H1 (cell line): ENCODE results near the gene CDK15. TPM values are rescaled to one million over a fixed set of nuclear protein-coding genes. Genes with fewer than 3 reads are reported as not detected.

Experiments used
- CTCF ChIA-PET: fragments of 300-600 bp; sonication (Branson Sonifier 250); formaldehyde crosslinking; loops from one replicate; lab custom pipeline; 2021; ENCODE audit not compliant: partially characterized antibody; lab: Charles Lee
- POLR2A ChIA-PET: fragments of 300-600 bp; sonication (Branson Sonifier 250); formaldehyde crosslinking; loops from one replicate; lab custom pipeline; 2021; ENCODE audit warnings: inconsistent platforms; ENCODE audit not compliant: partially characterized antibody; lab: Charles Lee
- DNase-seq, 2 experiments: peaks; one replicate each; pipeline versions ENCODE4 v3.0.0 to v3.0.0-alpha.2; 2010 to 2022; ENCODE audit warnings: low spot score in 2 of 2, low read depth in 1 of 2, mixed read lengths in 1 of 2
- FAIRE-seq: peaks from 2 replicates; lab custom pipeline; 2011; peaks lifted over from hg19 to GRCh38; lab: Jason Lieb, UNC
- H2AFZ ChIP-seq: 2 replicates; pipeline ENCODE4 v1.8.1; 2012; ENCODE audit warnings: low read length, inconsistent platforms
- H2AK5ac ChIP-seq: 2 replicates; pipeline ENCODE4 v1.6.1; 2013; ENCODE audit warnings: low read depth, low read length
- H2BK120ac ChIP-seq: replicated peaks from 2 replicates; pipeline ENCODE3; 2013; ENCODE audit warnings: low read depth, low read length, inconsistent platforms
- H2BK12ac ChIP-seq: 2 replicates; pipeline ENCODE4 v1.6.1; 2013; ENCODE audit warnings: low read depth, low read length
- H2BK15ac ChIP-seq: 2 replicates; pipeline ENCODE4 v1.6.1; 2013; ENCODE audit warnings: low read length
- H2BK20ac ChIP-seq: 2 replicates; pipeline ENCODE4 v1.6.1; 2013; ENCODE audit warnings: low read length
- H2BK5ac ChIP-seq: 2 replicates; pipeline ENCODE4 v1.6.1; 2013; ENCODE audit warnings: low read depth, low read length
- H3K14ac ChIP-seq: 2 replicates; pipeline ENCODE4 v1.6.1; 2013; ENCODE audit warnings: inconsistent platforms; ENCODE audit not compliant: insufficient read length
- H3K18ac ChIP-seq: 2 replicates; pipeline ENCODE4 v1.6.1; 2013; ENCODE audit warnings: low read length; ENCODE audit errors: extremely low read depth
- H3K23ac ChIP-seq: 2 replicates; pipeline ENCODE4 v1.6.1; 2013; ENCODE audit warnings: inconsistent platforms; ENCODE audit not compliant: insufficient read length
- H3K23me2 ChIP-seq: 2 replicates; pipeline ENCODE4 v1.6.1; 2013; ENCODE audit warnings: low read depth, low read length
- H3K27ac ChIP-seq: 2 replicates; pipeline ENCODE4 v1.6.1; 2011; ENCODE audit warnings: low read depth, low read length, inconsistent platforms
- H3K27me3 ChIP-seq, 4 experiments: replicated peaks in 1 of 4; 1 replicate in 1 of 4; 2 replicates in 3 of 4; pipeline versions ENCODE4 v1.6.1 to v1.8.1; 2011 to 2013; ENCODE audit warnings: low read length in 3 of 4, mild to moderate bottlenecking in 3 of 4, inconsistent platforms in 2 of 4, mixed read lengths in 2 of 4, moderate library complexity in 1 of 4; ENCODE audit not compliant: control insufficient read depth in 3 of 4, insufficient read depth in 3 of 4; ENCODE audit errors: extremely low read depth in 1 of 4
- H3K36me3 ChIP-seq, 4 experiments: 2 replicates each; pipeline versions ENCODE4 v1.6.1 to v1.8.1; 2011 to 2013; ENCODE audit warnings: mild to moderate bottlenecking in 4 of 4, low read length in 3 of 4, moderate library complexity in 2 of 4, control low read depth in 1 of 4, inconsistent platforms in 1 of 4; ENCODE audit not compliant: insufficient read depth in 4 of 4, control insufficient read depth in 2 of 4
- H3K4ac ChIP-seq: replicated peaks from 2 replicates; pipeline ENCODE3; 2013; ENCODE audit warnings: low read length, low read depth, mixed read lengths, inconsistent platforms; ENCODE audit not compliant: insufficient read length
- H3K4me1 ChIP-seq, 4 experiments: replicated peaks in 1 of 4; 1 replicate in 1 of 4; 2 replicates in 3 of 4; pipeline versions ENCODE4 v1.6.1 to v1.8.1; 2011 to 2013; ENCODE audit warnings: low read length in 3 of 4, inconsistent platforms in 2 of 4, mixed read lengths in 1 of 4; ENCODE audit not compliant: insufficient read depth in 4 of 4, control insufficient read depth in 3 of 4
- H3K4me2 ChIP-seq, 2 experiments: 2 replicates each; pipeline versions ENCODE4 v1.6.1 to v1.8.1; 2011 to 2013; ENCODE audit warnings: low read depth in 2 of 2, low read length in 2 of 2, control low read depth in 1 of 2, inconsistent platforms in 1 of 2, mild to moderate bottlenecking in 1 of 2; ENCODE audit not compliant: insufficient read depth in 1 of 2
- H3K4me3 ChIP-seq, 4 experiments: fragments of 200-600, 300-600 bp in 1 of 4; sonication (generic), shearing (Covaris generic), sonication (Bioruptor Twin) in 1 of 4; 2 replicates each; pipeline versions ENCODE4 v1.5.1 to v1.8.1; 2011 to 2016; ENCODE audit warnings: low read length in 4 of 4, low read depth in 3 of 4, control low read depth in 2 of 4, inconsistent platforms in 2 of 4, mild to moderate bottlenecking in 2 of 4, mixed read lengths in 1 of 4, moderate library complexity in 1 of 4; ENCODE audit not compliant: insufficient read depth in 2 of 4; ENCODE audit errors: extremely low read depth in 1 of 4
- H3K56ac ChIP-seq: replicated peaks from 2 replicates; pipeline ENCODE3; 2013; ENCODE audit warnings: low read depth, mild to moderate bottlenecking, mixed read lengths, low read length, inconsistent platforms; ENCODE audit not compliant: insufficient read length
- H3K79me1 ChIP-seq: 2 replicates; pipeline ENCODE4 v1.6.1; 2013; ENCODE audit warnings: low read depth, low read length, control low read depth
- H3K79me2 ChIP-seq, 2 experiments: 2 replicates each; pipeline versions ENCODE4 v1.6.1 to v1.8.1; 2012 to 2013; ENCODE audit warnings: low read length in 2 of 2, mild to moderate bottlenecking in 2 of 2, inconsistent platforms in 1 of 2; ENCODE audit not compliant: insufficient read depth in 2 of 2, control insufficient read depth in 1 of 2
- H3K9ac ChIP-seq, 4 experiments: replicated peaks in 1 of 4; 1 replicate in 1 of 4; 2 replicates in 3 of 4; pipeline versions ENCODE4 v1.6.1 to v1.8.1; 2011 to 2013; ENCODE audit warnings: low read depth in 3 of 4, low read length in 3 of 4, control low read depth in 2 of 4, mild to moderate bottlenecking in 2 of 4, moderate library complexity in 2 of 4, inconsistent platforms in 1 of 4; ENCODE audit errors: extremely low read depth in 1 of 4
- H3K9me3 ChIP-seq, 2 experiments: 2 replicates each; pipeline versions ENCODE4 v1.6.1 to v1.8.1; 2012 to 2013; ENCODE audit warnings: mild to moderate bottlenecking in 2 of 2, moderate library complexity in 2 of 2, control low read depth in 1 of 2, inconsistent platforms in 1 of 2, low read depth in 1 of 2, low read length in 1 of 2, mixed read lengths in 1 of 2; ENCODE audit not compliant: insufficient read depth in 2 of 2
- H4K20me1 ChIP-seq, 2 experiments: replicated peaks in 1 of 2; 2 replicates each; pipeline versions ENCODE3 to v1.8.1; 2011 to 2013; ENCODE audit warnings: inconsistent platforms in 2 of 2, low read length in 2 of 2, mild to moderate bottlenecking in 1 of 2; ENCODE audit not compliant: insufficient read depth in 2 of 2, control insufficient read depth in 1 of 2
- H4K5ac ChIP-seq: 2 replicates; pipeline ENCODE4 v1.6.1; 2013; ENCODE audit warnings: low read length, low read depth, mixed read lengths, inconsistent platforms; ENCODE audit not compliant: insufficient read length
- H4K8ac ChIP-seq: 2 replicates; pipeline ENCODE4 v1.8.0; 2013; ENCODE audit warnings: mild to moderate bottlenecking, moderate library complexity, low read length, inconsistent platforms; ENCODE audit not compliant: insufficient read depth; ENCODE audit errors: extremely low read depth
- H4K91ac ChIP-seq: replicated peaks from 2 replicates; pipeline ENCODE3; 2013; ENCODE audit warnings: low read length, mixed read lengths, inconsistent platforms; ENCODE audit not compliant: insufficient read length
- ATF2 ChIP-seq: IDR thresholded peaks from 2 replicates; pipeline ENCODE4 v1.6.1; 2012; ENCODE audit warnings: low read length, inconsistent platforms
- CEBPB ChIP-seq: IDR thresholded peaks from 2 replicates; pipeline ENCODE4 v1.6.1; 2012; ENCODE audit warnings: low read depth, low read length
- CTBP2 ChIP-seq: IDR thresholded peaks from 2 replicates; pipeline ENCODE4 v1.7.0; 2011; ENCODE audit warnings: borderline replicate concordance, mild to moderate bottlenecking, moderate library complexity, mixed read lengths, low read length; ENCODE audit not compliant: insufficient read depth, insufficient read length
- KDM1A ChIP-seq: fragments of 200-600, 300-600 bp; sonication (generic); IDR thresholded peaks from 2 replicates; pipeline ENCODE4 v1.7.1; 2016; ENCODE audit warnings: mild to moderate bottlenecking, low read length, borderline replicate concordance
- KDM4A ChIP-seq: IDR thresholded peaks from one replicate; pipeline ENCODE4 v1.7.1; 2012; ENCODE audit warnings: low read depth, mild to moderate bottlenecking, moderate library complexity, low read length, inconsistent platforms; ENCODE audit not compliant: severe bottlenecking
- SAP30 ChIP-seq: fragments of 300-600 bp; sonication (generic); IDR thresholded peaks from 2 replicates; pipeline ENCODE4 v1.7.1; 2012; ENCODE audit warnings: low read length, moderate library complexity, mild to moderate bottlenecking, inconsistent platforms; ENCODE audit not compliant: insufficient read depth, insufficient replicate concordance
- SIN3A ChIP-seq, 2 experiments: IDR thresholded peaks in 1 of 2; conservative IDR thresholded peaks in 1 of 2; 2 replicates each; pipeline ENCODE4 v1.6.1; 2011 to 2012; ENCODE audit warnings: low read length in 2 of 2, improper control_type of control experiment in 1 of 2, low read depth in 1 of 2, mild to moderate bottlenecking in 1 of 2
- SIRT6 ChIP-seq: IDR thresholded peaks from one replicate; pipeline ENCODE4 v1.7.1; 2012; ENCODE audit warnings: low read length, inconsistent platforms
- SIX5 ChIP-seq: IDR thresholded peaks from 2 replicates; pipeline ENCODE4 v1.6.1; 2011; ENCODE audit warnings: mild to moderate bottlenecking, low read depth, low read length
- SP4 ChIP-seq: IDR thresholded peaks from 2 replicates; pipeline ENCODE4 v1.6.1; 2012; ENCODE audit warnings: low read length, inconsistent platforms
- SUZ12 ChIP-seq: fragments of 200-600 bp; sonication (generic); IDR thresholded peaks from 2 replicates; pipeline ENCODE4 v1.6.1; 2012; ENCODE audit warnings: mild to moderate bottlenecking, inconsistent platforms, low read length, moderate library complexity, mixed read lengths
- TCF12 ChIP-seq: IDR thresholded peaks from 2 replicates; pipeline ENCODE4 v1.6.1; 2011; ENCODE audit warnings: low read depth, mild to moderate bottlenecking, low read length
- WGBS, 2 experiments: shearing (Covaris generic) in 1 of 2; methylation state at CpG; one replicate each; pipeline versions ENCODE4 v1.1.6 to v1.1.7; 2013 to 2015; ENCODE audit warnings: low lambda C conversion rate in 2 of 2, mixed read lengths in 2 of 2, inconsistent platforms in 1 of 2, low coverage in 1 of 2, missing lambda C conversion rate in 1 of 2; ENCODE audit not compliant: insufficient replicate concordance in 2 of 2, insufficient coverage in 1 of 2, insufficient read length in 1 of 2; ENCODE audit errors: extremely low coverage in 1 of 2, missing lambda C conversion rate in 1 of 2; 5-methylcytosine and 5-hydroxymethylcytosine counted together
- polyA plus RNA-seq, 7 experiments: library from polyadenylated mRNA; depleted of rRNA in 3 of 7; stranded (reverse) in 5 of 7; unstranded in 2 of 7; fragments of >200 nt in 5 of 7; fragments of 200-250 nt in 2 of 7; gene quantifications; 1 replicate in 5 of 7; 2 replicates in 1 of 7; 4 replicates in 1 of 7; pipeline versions ENCODE4 v1.2.1 to v1.2.3, GENCODE V29; 2011 to 2013; ENCODE audit warnings: missing spikeins in 2 of 7, mixed read lengths in 2 of 7
- total RNA-seq: library from RNA; stranded (reverse); fragmentation: NEBNext Ultra II Directional; extraction: Animal tissue kit (Norgen Biotek cat#: 25700); gene quantifications from 2 replicates; pipeline ENCODE4 v1.2.1, GENCODE V29; 2021

Gene CDK15
- total and polyA plus RNA-seq, 2 of the 8 experiments (the other 6 are each of a cell fraction or from before 2014, with no cell fraction given) = 0.03 TPM; not detected in 1

DNA sequence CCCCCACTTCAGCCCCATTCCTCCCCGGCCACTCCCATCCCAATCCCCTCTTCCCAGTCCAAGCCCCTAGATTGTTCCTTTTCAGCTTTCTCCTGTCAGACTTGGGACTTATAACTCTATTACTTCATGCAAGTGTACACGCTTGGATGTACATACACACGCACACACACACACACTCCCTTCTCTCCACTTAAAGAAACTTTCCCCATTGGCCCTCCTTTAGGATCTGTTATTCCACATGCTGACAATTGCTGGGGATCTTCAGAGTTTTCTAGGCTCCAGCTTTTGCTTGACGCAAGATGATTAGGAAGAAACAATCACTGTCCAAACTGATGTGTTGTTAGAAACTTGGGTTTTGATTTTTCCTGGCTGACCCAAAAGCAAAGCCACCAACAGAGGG, 75.4 kb downstream of the CDK15 start:
- 82% methylated on average over 4 of the region's 4 CpGs; no CpG with 5 or more reads in 1 of the 2 experiments for WGBS, 2 experiments
- Histone ChIP-seq H4K20me1 (no peaks in the 10 kb centered on the region), H3K14ac (no peak overlapping the region), H3K56ac (no peak overlapping the region), H3K4me3 (no peak overlapping the region), H3K23me2 (no peaks in the 10 kb centered on the region; the same call in 1 of the 2 replicates), H4K5ac (no peak overlapping the region), H3K27me3 (no peaks in the 10 kb centered on the region), H3K36me3 (no peaks in the 10 kb centered on the region), H3K18ac (no peak overlapping the region), H3K27ac (no peak overlapping the region), H2AK5ac (no peak overlapping the region), H3K79me1 (no peaks in the 10 kb centered on the region), H3K79me2 (no peaks in the 10 kb centered on the region), H2BK12ac (no peak overlapping the region; the same call in 1 of the 2 replicates), H3K9me3 (no peaks in the 10 kb centered on the region), H3K4me1 (peaks cover 0 to 7% (median 1%) of the 10 kb centered on the region in 4 experiments; a peak in 2 of 7 replicates), H4K91ac (no peak overlapping the region), H3K4me2 (0 out of 4 replicates have a peak overlapping the region, but pooled peaks of 1 of the 2 experiments have one; percentile 27), H3K9ac (no peak overlapping the region), H2BK120ac (no peak overlapping the region), H3K23ac (no peak overlapping the region), H4K8ac (no peak overlapping the region), H2BK5ac (no peak overlapping the region), H3K4ac (no peak overlapping the region), H2AFZ (no peak overlapping the region), H2BK20ac (0 out of 2 replicates have a peak overlapping the region, but pooled peaks have one; percentile 13), H2BK15ac (peak overlapping the region; percentile 40; the same call in 1 of the 2 replicates)
- no peak for FAIRE-seq
- ChIA-PET CTCF (interaction anchor here (0.6 to 1.0 kb wide), 2 partner anchors 23 to 91 kb away, joined by 3 read pairs; no protein-coding TSS in a partner anchor), POLR2A (interaction anchor here (0.5 kb wide), 1 partner anchor 54 kb away, joined by 3 read pairs; no protein-coding TSS in a partner anchor)
- no peak for DNase-seq
- TF ChIP-seq TCF12 (no peak), KDM1A (no peak), SIRT6 (no peak), SAP30 (no peak), SUZ12 (no peak), ATF2 (no peak), KDM4A (no peak), SP4 (no peak), CEBPB (no peak), CTBP2 (no peak), SIX5 (no peak), SIN3A (conservative IDR thresholded peaks at IDR 0.05 in 1 of 2, IDR thresholded peaks at IDR 0.05 in 1 of 2; ENCODE audit: low read depth in 1 of 2, low read length in 2 of 2) (no peak)
